Measurements from ENCODE around the gene SIAH2.

DNA sequence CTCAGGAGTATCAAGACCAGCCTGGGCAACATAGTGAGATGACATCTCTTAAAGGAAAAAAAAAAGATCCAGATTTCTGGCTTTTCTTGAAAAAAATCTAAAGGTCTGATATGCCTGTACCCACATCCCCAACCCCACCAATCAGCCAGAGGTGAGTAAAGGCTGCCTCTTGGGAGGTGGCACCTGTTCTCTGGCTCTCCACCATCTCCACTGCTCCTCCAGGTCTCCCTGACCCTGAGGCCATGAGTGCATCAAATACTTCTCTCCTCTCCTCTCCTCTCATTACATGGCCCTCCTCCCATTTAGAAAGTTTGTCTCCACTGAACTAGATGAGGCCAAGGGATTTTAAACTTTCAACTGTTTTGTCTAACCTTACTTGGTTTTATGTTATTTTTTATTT is 5.2 kb downstream of the SIAH2 start:
- TF ChIP-seq CTCF (IDR thresholded peaks at IDR 0.05) (no peak), YY1 (IDR thresholded peaks at IDR 0.05; ENCODE audit: low read depth) (no peak), NRF1 (IDR thresholded peaks at IDR 0.05; ENCODE audit: low read depth, low read length) (no peak), EP300 (IDR thresholded peaks at IDR 0.05; ENCODE audit: borderline replicate concordance in 1 of 2, low read depth in 1 of 2, low read length in 1 of 2) (no peak), SIN3A (IDR thresholded peaks at IDR 0.05; ENCODE audit: borderline replicate concordance, low read depth, low read length) (no peak)
